ENCODE data around the gene TBCK. TPM values are rescaled to one million over a fixed set of nuclear protein-coding genes. Genes with fewer than 3 reads are reported as not detected.

TBCK gene
- total and polyA plus RNA-seq, 7 experiments from 2014 or later, result 29.5 to 70.7 (median 54.8) TPM

- Histone ChIP-seq H3K4me1 (ENCODE audit: control insufficient read depth in 2 of 2, insufficient read depth in 2 of 2, low read length in 2 of 2) (no peaks in the 10 kb centered on the region), H3K36me3 (ENCODE audit: control insufficient read depth in 2 of 3, insufficient read depth in 3 of 3, low read length in 3 of 3) (no peaks in the 10 kb centered on the region), H3K4me3 (ENCODE audit: low read length) (no peak overlapping the region), H3K9me3 (ENCODE audit: control insufficient read depth in 2 of 3, low read length in 3 of 3) (no peaks in the 10 kb centered on the region), H3K27me3 (ENCODE audit: control insufficient read depth in 2 of 2, insufficient read depth in 2 of 2, low read length in 2 of 2) (no peaks in the 10 kb centered on the region), H3K27ac (ENCODE audit: low read depth, low read length) (no peak overlapping the region)
- no peak for DNase-seq
- ATAC-seq, result no peak
- POLR2A ChIA-PET, result no interaction called here
- no peak overlapping the region for H3K27ac Mint-ChIP-seq
- H3K27me3 Mint-ChIP-seq, result no peaks in the 10 kb centered on the region
- H3K36me3 Mint-ChIP-seq, result peaks cover 0 to 37% (median 14%) of the 10 kb centered on the region in 5 donors
- intact Hi-C loops (cut with micrococcal nuclease), result no loop called here
- H3K9me3 Mint-ChIP-seq, result peaks cover 0 to 17% (median 0%) of the 10 kb centered on the region in 11 donors
- no peaks in the 10 kb centered on the region for H3K4me1 Mint-ChIP-seq
- no peak overlapping the region for H3K4me3 Mint-ChIP-seq
- CTCF ChIA-PET, result no interaction called here
Measured at GRCh38 chr4:106062452-106062875, 253.5 kb downstream of the TBCK start.

GRCh38 chr4:106058921-106059320, 257.1 kb downstream of the TBCK start:
- H3K27me3 ChIP-seq (ENCODE audit: control insufficient read depth in 2 of 2, insufficient read depth in 2 of 2, low read length in 2 of 2), result no peaks in the 10 kb centered on the region
- H3K4me3 ChIP-seq (ENCODE audit: low read length), result no peak overlapping the region
- DNase-seq (no peak), ATAC-seq (no peak)
- intact Hi-C loops (cut with micrococcal nuclease), result no loop called here
- no peaks in the 10 kb centered on the region for H3K9me3 ChIP-seq (ENCODE audit: control insufficient read depth in 2 of 3, low read length in 3 of 3)
- H3K4me1 ChIP-seq (ENCODE audit: control insufficient read depth in 2 of 2, insufficient read depth in 2 of 2, low read length in 2 of 2), result no peaks in the 10 kb centered on the region
- no peaks in the 10 kb centered on the region for H3K36me3 ChIP-seq (ENCODE audit: control insufficient read depth in 2 of 3, insufficient read depth in 3 of 3, low read length in 3 of 3)
- H3K27ac ChIP-seq (ENCODE audit: low read depth, low read length), result no peak overlapping the region
- ChIA-PET POLR2A (no interaction called here), CTCF (no interaction called here)
- no peaks in the 10 kb centered on the region for H3K27me3 Mint-ChIP-seq
- H3K9me3 Mint-ChIP-seq, result peaks cover 0 to 5% (median 0%) of the 10 kb centered on the region in 11 donors
- peaks cover 0 to 36% (median 23%) of the 10 kb centered on the region in 5 donors for H3K36me3 Mint-ChIP-seq
- H3K27ac Mint-ChIP-seq, result no peak overlapping the region
- no peak overlapping the region for H3K4me3 Mint-ChIP-seq
- no peaks in the 10 kb centered on the region for H3K4me1 Mint-ChIP-seq

GRCh38 chr4:106056914-106057313, 259.1 kb downstream of the TBCK start:
- H3K4me1 Mint-ChIP-seq, result no peaks in the 10 kb centered on the region
- DNase-seq (no peak), ATAC-seq (no peak)
- intact Hi-C loops (cut with micrococcal nuclease), result no loop called here
- Histone ChIP-seq H3K4me3 (ENCODE audit: low read length) (no peak overlapping the region), H3K27ac (ENCODE audit: low read depth, low read length) (no peak overlapping the region), H3K4me1 (ENCODE audit: control insufficient read depth in 2 of 2, insufficient read depth in 2 of 2, low read length in 2 of 2) (no peaks in the 10 kb centered on the region), H3K36me3 (ENCODE audit: control insufficient read depth in 2 of 3, insufficient read depth in 3 of 3, low read length in 3 of 3) (no peaks in the 10 kb centered on the region), H3K27me3 (ENCODE audit: control insufficient read depth in 2 of 2, insufficient read depth in 2 of 2, low read length in 2 of 2) (no peaks in the 10 kb centered on the region), H3K9me3 (ENCODE audit: control insufficient read depth in 2 of 3, low read length in 3 of 3) (no peaks in the 10 kb centered on the region)
- CTCF ChIA-PET, result no interaction called here
- no peak overlapping the region for H3K4me3 Mint-ChIP-seq
- peaks cover 0 to 5% (median 0%) of the 10 kb centered on the region in 11 donors for H3K9me3 Mint-ChIP-seq
- H3K27me3 Mint-ChIP-seq, result no peaks in the 10 kb centered on the region
- H3K36me3 Mint-ChIP-seq, result peaks cover 0 to 28% (median 19%) of the 10 kb centered on the region in 5 donors
- POLR2A ChIA-PET, result no interaction called here
- no peak overlapping the region for H3K27ac Mint-ChIP-seq

GRCh38 chr4:106051514-106051913, 264.5 kb downstream of the TBCK start:
- Histone ChIP-seq H3K9me3 (ENCODE audit: control insufficient read depth in 2 of 3, low read length in 3 of 3) (no peaks in the 10 kb centered on the region), H3K4me1 (ENCODE audit: control insufficient read depth in 2 of 2, insufficient read depth in 2 of 2, low read length in 2 of 2) (no peaks in the 10 kb centered on the region), H3K36me3 (ENCODE audit: control insufficient read depth in 2 of 3, insufficient read depth in 3 of 3, low read length in 3 of 3) (no peaks in the 10 kb centered on the region), H3K27me3 (ENCODE audit: control insufficient read depth in 2 of 2, insufficient read depth in 2 of 2, low read length in 2 of 2) (no peaks in the 10 kb centered on the region), H3K4me3 (ENCODE audit: low read length) (no peak overlapping the region), H3K27ac (ENCODE audit: low read depth, low read length) (no peak overlapping the region)
- CTCF ChIA-PET, result no interaction called here
- POLR2A ChIA-PET, result no interaction called here
- Mint-ChIP-seq H3K4me1 (no peaks in the 10 kb centered on the region), H3K9me3 (peaks cover 0 to 2% (median 0%) of the 10 kb centered on the region in 11 donors), H3K27me3 (no peaks in the 10 kb centered on the region), H3K4me3 (no peak overlapping the region), H3K27ac (no peak overlapping the region), H3K36me3 (peaks cover 0 to 24% (median 14%) of the 10 kb centered on the region in 5 donors)
- ATAC-seq, result no peak
- intact Hi-C loops (cut with micrococcal nuclease), result no loop called here
- no peak for DNase-seq

GRCh38 chr4:106049490-106049889, 266.5 kb downstream of the TBCK start:
- intact Hi-C loops (cut with micrococcal nuclease), result no loop called here

GRCh38 chr4:106048250-106048971, 267.6 kb downstream of the TBCK start:
- POLR2A ChIA-PET, result no interaction called here
- H3K9me3 ChIP-seq (ENCODE audit: control insufficient read depth in 2 of 3, low read length in 3 of 3), result no peaks in the 10 kb centered on the region
- H3K36me3 ChIP-seq (ENCODE audit: control insufficient read depth in 2 of 3, insufficient read depth in 3 of 3, low read length in 3 of 3), result peaks cover 0 to 5% (median 4%) of the 10 kb centered on the region in 3 experiments
- DNase-seq (no peak), ATAC-seq (no peak)
- Mint-ChIP-seq H3K27me3 (no peaks in the 10 kb centered on the region), H3K27ac (no peak overlapping the region), H3K9me3 (no peaks in the 10 kb centered on the region), H3K36me3 (peaks cover 0 to 42% (median 21%) of the 10 kb centered on the region in 5 donors), H3K4me1 (no peaks in the 10 kb centered on the region), H3K4me3 (no peak overlapping the region)
- CTCF ChIA-PET, result no interaction called here
- H3K27ac ChIP-seq (ENCODE audit: low read depth, low read length), result no peak overlapping the region
- no peak overlapping the region for H3K4me3 ChIP-seq (ENCODE audit: low read length)
- no peaks in the 10 kb centered on the region for H3K4me1 ChIP-seq (ENCODE audit: control insufficient read depth in 2 of 2, insufficient read depth in 2 of 2, low read length in 2 of 2)
- intact Hi-C loops (cut with micrococcal nuclease), result no loop called here
- no peaks in the 10 kb centered on the region for H3K27me3 ChIP-seq (ENCODE audit: control insufficient read depth in 2 of 2, insufficient read depth in 2 of 2, low read length in 2 of 2)

More at GRCh38 chr4:106049490-106049889, 266.5 kb downstream of the TBCK start:
- Histone ChIP-seq H3K36me3 (ENCODE audit: control insufficient read depth in 2 of 3, insufficient read depth in 3 of 3, low read length in 3 of 3) (peaks cover 0 to 5% (median 4%) of the 10 kb centered on the region in 3 experiments), H3K9me3 (ENCODE audit: control insufficient read depth in 2 of 3, low read length in 3 of 3) (no peaks in the 10 kb centered on the region), H3K27me3 (ENCODE audit: control insufficient read depth in 2 of 2, insufficient read depth in 2 of 2, low read length in 2 of 2) (no peaks in the 10 kb centered on the region), H3K27ac (ENCODE audit: low read depth, low read length) (no peak overlapping the region), H3K4me1 (ENCODE audit: control insufficient read depth in 2 of 2, insufficient read depth in 2 of 2, low read length in 2 of 2) (no peaks in the 10 kb centered on the region), H3K4me3 (ENCODE audit: low read length) (no peak overlapping the region)
- ATAC-seq (no peak), DNase-seq (no peak)
- ChIA-PET CTCF (no interaction called here), POLR2A (no interaction called here)
- Mint-ChIP-seq H3K9me3 (no peaks in the 10 kb centered on the region), H3K27ac (no peak overlapping the region), H3K4me3 (no peak overlapping the region), H3K36me3 (peaks cover 0 to 33% (median 21%) of the 10 kb centered on the region in 5 donors), H3K4me1 (no peaks in the 10 kb centered on the region), H3K27me3 (no peaks in the 10 kb centered on the region)

GRCh38 chr4:106046083-106046482, 269.9 kb downstream of the TBCK start:
- no peaks in the 10 kb centered on the region for H3K27me3 ChIP-seq (ENCODE audit: control insufficient read depth in 2 of 2, insufficient read depth in 2 of 2, low read length in 2 of 2)
- H3K4me3 Mint-ChIP-seq, result no peak overlapping the region
- H3K4me1 Mint-ChIP-seq, result no peaks in the 10 kb centered on the region
- peaks cover 0 to 5% (median 4%) of the 10 kb centered on the region in 3 experiments for H3K36me3 ChIP-seq (ENCODE audit: control insufficient read depth in 2 of 3, insufficient read depth in 3 of 3, low read length in 3 of 3)
- ChIA-PET POLR2A (no interaction called here), CTCF (no interaction called here)
- H3K27me3 Mint-ChIP-seq, result no peaks in the 10 kb centered on the region
- H3K4me1 ChIP-seq (ENCODE audit: control insufficient read depth in 2 of 2, insufficient read depth in 2 of 2, low read length in 2 of 2), result no peaks in the 10 kb centered on the region
- H3K4me3 ChIP-seq (ENCODE audit: low read length), result no peak overlapping the region
- H3K27ac ChIP-seq (ENCODE audit: low read depth, low read length), result no peak overlapping the region
- no peaks in the 10 kb centered on the region for H3K9me3 Mint-ChIP-seq
- H3K36me3 Mint-ChIP-seq, result peaks cover 0 to 42% (median 21%) of the 10 kb centered on the region in 5 donors
- H3K9me3 ChIP-seq (ENCODE audit: control insufficient read depth in 2 of 3, low read length in 3 of 3), result no peaks in the 10 kb centered on the region
- no peak for ATAC-seq
- no peak for DNase-seq
- H3K27ac Mint-ChIP-seq, result no peak overlapping the region
- intact Hi-C loops (cut with micrococcal nuclease), result no loop called here

All from naive thymus-derived CD4-positive, alpha-beta T cell (primary cell).